DMS153 treated with DMSO at 0.1 percent for 48 hours (cell line): Measurements from ENCODE around the gene CUTC.

Experiments used
- DNase-seq: peaks from one replicate; lab custom pipeline; 2025; ENCODE audit not compliant: unreplicated experiment; lab: John Stamatoyannopoulos, UW

CUTC gene

GRCh38 chr10:99782447-99783286, 50.6 kb downstream of the CUTC start, which contains the start of gene ABCC2:
Gene ABCC2, plus strand, starts transcription at chr10:99782640. Its CDS starts 205 bp downstream, at chr10:99782845.
- DNase-seq: no peak

- no peak for DNase-seq
Observed at GRCh38 chr10:99784016-99784726, 52.1 kb downstream of the CUTC start.

DNA sequence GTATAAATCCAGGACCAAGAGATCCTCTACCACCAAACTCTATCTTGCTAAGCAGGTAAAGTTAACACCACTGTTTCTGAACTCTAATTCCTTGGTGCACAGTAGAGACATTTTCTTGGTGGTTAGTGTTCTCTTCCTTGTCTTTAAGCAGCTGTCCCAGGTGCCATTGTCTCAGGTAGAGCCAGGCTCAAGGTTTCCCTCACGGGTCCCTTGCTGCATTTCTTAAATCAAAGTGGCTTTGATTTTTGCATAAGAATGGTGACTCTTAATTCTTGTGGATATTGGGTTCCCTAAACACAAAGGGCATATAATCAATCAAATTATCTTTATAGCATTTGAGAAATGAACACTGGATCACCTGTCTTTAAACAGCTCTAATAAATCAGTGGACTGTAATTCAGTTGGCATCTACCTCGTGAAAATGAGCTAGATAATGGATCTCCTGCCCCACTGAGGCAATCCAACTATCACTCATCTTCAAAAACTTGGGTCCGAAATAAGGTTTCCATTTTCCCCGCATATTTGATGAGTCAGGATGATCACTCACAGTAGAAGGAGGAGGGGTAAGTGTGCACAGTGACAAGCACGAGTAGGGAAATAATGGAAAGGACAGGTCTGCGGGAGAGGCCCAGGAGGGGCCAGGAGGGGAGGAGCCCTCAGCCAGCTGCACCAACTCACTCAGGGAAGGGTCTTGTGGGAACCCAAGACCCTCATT, 52.9 kb downstream of the CUTC start:
- DNase-seq: no peak

DNA sequence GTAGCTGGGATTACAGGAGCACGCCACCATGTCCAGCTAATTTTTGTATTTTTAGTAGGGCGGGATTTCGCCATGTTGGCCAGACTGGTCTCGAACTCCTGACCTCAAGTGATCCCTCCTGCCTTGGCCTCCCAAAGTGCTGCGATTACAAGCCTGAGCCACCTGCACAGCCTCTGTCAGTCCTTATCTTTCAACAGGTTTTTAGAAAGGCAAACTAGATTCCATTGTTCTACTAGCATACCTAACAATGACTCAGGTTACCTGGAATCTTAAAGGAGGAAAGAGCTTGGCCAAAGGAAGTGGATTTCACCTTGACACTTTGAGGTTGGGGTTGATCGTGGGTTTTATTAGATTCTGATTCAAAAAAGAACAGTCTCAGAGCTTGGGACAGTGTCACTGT, 53.6 kb downstream of the CUTC start:
- no peak for DNase-seq

DNA sequence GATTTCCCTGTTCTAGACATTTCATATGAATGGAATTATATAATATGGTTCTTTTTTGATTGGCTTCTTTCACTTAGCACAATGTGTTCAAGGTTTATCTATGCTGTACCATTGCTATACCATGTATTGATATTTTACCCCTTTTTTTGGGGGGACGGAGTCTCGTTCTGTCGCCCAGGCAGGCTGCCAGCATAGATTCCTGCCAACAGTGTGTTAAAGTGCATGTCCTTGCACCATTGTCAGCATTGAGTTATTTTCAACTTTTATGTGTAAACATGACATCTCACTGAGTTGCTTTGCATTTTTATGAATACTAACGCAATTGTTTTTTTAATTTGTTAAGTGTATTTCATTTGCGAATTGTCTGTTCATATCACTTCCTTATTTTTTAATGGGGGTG, 55.3 kb downstream of the CUTC start:
- DNase-seq: no peak

DNA sequence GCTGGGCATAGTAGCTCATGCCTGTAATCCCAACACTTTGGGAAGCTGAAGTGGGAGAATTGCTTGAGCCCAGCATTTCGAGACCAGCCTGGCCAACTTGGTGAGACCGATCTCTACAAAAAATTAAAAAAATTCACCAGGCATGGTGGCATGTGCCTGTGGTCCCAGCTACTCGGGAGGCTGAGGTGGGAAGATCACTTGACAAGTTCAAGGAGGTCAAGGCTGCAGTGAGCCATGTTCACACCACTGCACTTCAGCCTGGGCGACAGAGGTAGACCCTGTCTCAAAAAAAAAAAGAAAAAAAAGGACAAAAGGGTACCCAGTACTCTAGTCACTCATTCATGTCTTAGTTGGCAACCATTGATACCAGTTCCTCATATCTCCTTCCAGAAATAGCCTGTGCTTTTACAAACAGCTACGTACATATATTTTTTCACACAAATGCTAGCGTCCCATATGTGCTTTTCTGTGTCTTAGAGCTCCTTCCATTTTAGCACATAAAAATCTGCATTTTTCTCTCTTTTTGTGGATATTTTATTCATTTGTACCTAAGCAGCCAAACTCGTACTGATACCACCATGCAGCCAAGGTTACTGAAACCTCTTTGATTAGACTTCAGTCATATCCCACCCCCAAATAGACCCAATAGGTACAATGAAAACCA, 55.9 kb downstream of the CUTC start:
- no peak for DNase-seq

- no peak for DNase-seq
Observed at GRCh38 chr10:99788598-99789256, 56.7 kb downstream of the CUTC start.

DNA sequence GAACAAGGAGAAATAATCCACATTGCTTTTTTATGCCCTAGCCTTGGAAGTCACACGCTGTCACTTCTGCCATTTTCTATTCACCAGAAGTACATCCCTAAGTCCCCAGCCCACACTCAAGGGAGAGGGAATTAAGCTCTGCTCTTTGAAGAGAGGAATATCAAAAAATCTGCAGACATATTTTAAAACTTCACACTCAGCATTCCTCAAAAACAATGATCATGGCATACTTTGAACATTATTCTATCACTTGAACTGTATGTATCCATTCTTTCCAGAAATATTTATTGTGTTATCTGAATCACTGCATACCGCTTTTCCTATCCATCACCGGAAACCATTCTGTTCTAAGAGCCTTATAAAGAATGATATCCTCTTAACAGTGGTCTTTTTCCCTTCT, 59.8 kb downstream of the CUTC start:
- no peak for DNase-seq

DNA sequence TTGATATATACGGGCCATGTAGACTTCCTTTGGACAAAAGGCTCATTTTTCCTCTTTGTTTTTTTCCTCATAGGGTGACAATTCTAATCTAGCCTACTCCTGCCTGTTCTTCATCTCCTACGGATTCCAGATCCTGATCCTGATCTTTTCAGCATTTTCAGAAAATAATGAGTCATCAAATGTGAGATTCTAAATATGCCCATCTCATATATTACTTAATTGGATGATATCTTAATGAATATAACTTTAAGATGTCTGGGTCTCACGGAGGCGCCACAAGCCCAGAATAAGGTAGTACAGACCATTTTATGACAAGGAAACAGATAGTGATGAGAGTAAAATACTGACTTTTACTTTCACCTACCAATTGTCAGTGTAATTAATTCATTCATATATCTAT, 61.8 kb downstream of the CUTC start:
- DNase-seq: no peak

- DNase-seq: no peak
Observed at GRCh38 chr10:99796928-99797327, 64.9 kb downstream of the CUTC start.

- DNase-seq: no peak
Observed at GRCh38 chr10:99798031-99798430, 66.0 kb downstream of the CUTC start.

DNA sequence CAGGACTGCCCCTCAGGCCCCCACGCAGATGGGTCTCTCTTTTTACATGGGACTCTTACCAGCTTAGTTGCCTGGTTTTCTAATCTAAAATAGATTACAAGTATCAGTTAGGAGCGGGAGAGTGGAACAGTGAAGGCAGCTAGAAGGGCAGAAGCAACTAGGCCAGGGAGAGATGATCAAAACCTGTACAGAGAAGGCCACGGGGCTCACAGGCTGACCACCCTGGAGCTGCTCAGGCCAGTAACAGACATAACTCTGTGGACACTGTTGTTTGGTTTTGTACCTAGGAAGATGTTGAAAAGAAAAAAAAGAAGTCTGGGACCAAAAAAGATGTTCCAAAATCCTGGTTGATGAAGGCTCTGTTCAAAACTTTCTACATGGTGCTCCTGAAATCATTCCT, 66.9 kb downstream of the CUTC start:
- no peak for DNase-seq

GRCh38 chr10:99799613-99800012, 67.6 kb downstream of the CUTC start:
- DNase-seq: no peak

- DNase-seq: no peak
Observed at GRCh38 chr10:99804471-99804870, 72.4 kb downstream of the CUTC start.

- DNase-seq: no peak
Observed at GRCh38 chr10:99805190-99805589, 73.2 kb downstream of the CUTC start.
